SK-N-SH treated with all-trans-retinoic acid at 6 μM for 48 hours (cell line): ENCODE results near the gene FSTL3.

ENCODE experiments used
- ATAC-seq: fragments of 200-7000 bp; cut with Tn5 transposase; 3 replicates; pipeline ENCODE4 v1.9.1; 2020; ENCODE audit warnings: mild to moderate bottlenecking, moderate library complexity
- ARNTL ChIP-seq: fragments of 450-650 bp; formaldehyde crosslinking; IDR thresholded peaks from 2 replicates; pipeline ENCODE4 v1.5.0; 2020; ENCODE audit warnings: low read depth, mild to moderate bottlenecking, moderate library complexity, borderline replicate concordance
- BACH2 ChIP-seq: fragments of 250-450 bp; sonication (Bioruptor Pico); IDR thresholded peaks from 2 replicates; pipeline ENCODE4 v1.9.0; 2021; ENCODE audit warnings: mild to moderate bottlenecking, borderline replicate concordance
- GLIS3 ChIP-seq: fragments of 250-450 bp; sonication (Bioruptor Pico); IDR thresholded peaks from 2 replicates; pipeline ENCODE4 v1.5.0; 2020; ENCODE audit warnings: mild to moderate bottlenecking, moderate library complexity
- ISL1 ChIP-seq: fragments of 250-450 bp; sonication (Bioruptor Pico); IDR thresholded peaks from 2 replicates; pipeline ENCODE4 v2.1.2; 2022; ENCODE audit warnings: mild to moderate bottlenecking, moderate library complexity
- OSR1 ChIP-seq: fragments of 250-450 bp; sonication (Bioruptor Pico); IDR thresholded peaks from 2 replicates; pipeline ENCODE4 v1.8.0; 2022; ENCODE audit warnings: moderate library complexity, mild to moderate bottlenecking, inconsistent platforms
- PPARA ChIP-seq: fragments of 250-450 bp; sonication (Bioruptor Pico); IDR thresholded peaks from 2 replicates; pipeline ENCODE4 v1.5.0; 2020; ENCODE audit warnings: mild to moderate bottlenecking, borderline replicate concordance
- RARB ChIP-seq: fragments of 250-450 bp; sonication (Bioruptor Pico); IDR thresholded peaks from 2 replicates; pipeline ENCODE4 v1.8.0; 2021; ENCODE audit warnings: mild to moderate bottlenecking, moderate library complexity
- SNAI2 ChIP-seq: fragments of 250-450 bp; sonication (Bioruptor Pico); IDR thresholded peaks from 2 replicates; pipeline ENCODE4 v1.5.0; 2020; ENCODE audit warnings: mild to moderate bottlenecking, moderate library complexity
- ZNF8 ChIP-seq: fragments of 450-650 bp; formaldehyde crosslinking; IDR thresholded peaks from 2 replicates; pipeline ENCODE4 v1.5.0; 2020; ENCODE audit warnings: mild to moderate bottlenecking, moderate library complexity
- TF ChIP-seq, protein P1 (sequence below): fragments of 250-450 bp; sonication (Bioruptor Pico); IDR thresholded peaks from 2 replicates; pipeline ENCODE4 v1.5.1; 2021; ENCODE audit warnings: mild to moderate bottlenecking, moderate library complexity
- TF ChIP-seq, protein P2 (sequence below): fragments of 250-450 bp; sonication (Bioruptor Pico); IDR thresholded peaks from 2 replicates; pipeline ENCODE4 v1.8.0; 2021; ENCODE audit warnings: low read depth, mild to moderate bottlenecking, moderate library complexity, borderline replicate concordance
- TF ChIP-seq, protein P3 (sequence below): fragments of 250-450 bp; sonication (Bioruptor Pico); IDR thresholded peaks from 2 replicates; pipeline ENCODE4 v1.5.0; 2020; ENCODE audit warnings: mild to moderate bottlenecking, moderate library complexity
- TF ChIP-seq, protein P4 (sequence below): fragments of 250-450 bp; sonication (Bioruptor Pico); IDR thresholded peaks from 2 replicates; pipeline ENCODE4 v1.8.0; 2020; ENCODE audit warnings: mild to moderate bottlenecking, moderate library complexity, borderline replicate concordance
- TF ChIP-seq, protein P5 (sequence below): fragments of 250-450 bp; sonication (Bioruptor Pico); IDR thresholded peaks from 2 replicates; pipeline ENCODE4 v1.5.1; 2020; ENCODE audit warnings: low read depth, mild to moderate bottlenecking, moderate library complexity

Gene FSTL3

DNA sequence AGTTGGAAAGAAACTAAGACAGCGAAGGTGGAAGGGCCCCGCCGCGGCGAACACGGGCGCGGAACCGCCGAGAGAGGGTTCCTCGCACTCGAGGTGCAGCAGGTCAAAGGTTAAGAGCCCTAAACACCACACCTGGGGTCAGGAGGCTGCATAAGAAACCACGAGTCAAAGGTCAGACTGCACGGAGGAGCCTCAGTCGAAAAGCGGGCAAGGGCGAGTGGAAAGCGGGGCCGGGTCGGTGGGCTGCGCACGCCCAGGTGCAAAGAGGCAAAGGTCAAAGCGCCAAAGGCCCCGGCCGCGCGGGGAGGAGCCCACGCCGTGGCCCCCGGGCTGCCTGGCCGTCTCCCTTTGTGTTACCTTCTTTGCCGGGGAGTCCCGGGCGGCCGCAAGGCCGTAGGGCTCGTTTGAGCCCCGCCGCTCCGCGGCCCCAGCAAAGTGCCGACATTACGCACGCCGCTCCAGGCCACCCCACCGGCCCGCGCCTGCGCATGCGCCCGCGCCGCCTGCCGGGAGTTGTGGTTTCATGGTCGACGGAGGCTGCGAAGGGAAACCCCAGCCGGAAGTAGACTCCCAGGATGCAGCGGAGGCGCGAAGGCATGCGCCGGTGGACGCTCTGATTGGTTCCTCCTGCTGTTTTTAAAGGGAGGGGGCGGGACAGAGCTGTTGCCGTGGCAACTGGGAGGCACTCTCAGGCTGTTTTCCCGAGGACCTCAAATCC is 43.0 kb upstream of the FSTL3 start, which contains the start of gene POLRMT:
Gene POLRMT, minus strand, starts transcription at position 470 of the 718 bp plus-strand sequence. Its CDS starts 25 bp downstream, at position 445.
- peak; percentile 91 for ATAC-seq
- TF ChIP-seq GLIS3 (CRISPR knock-in tag) (no peak), ARNTL (no peak), ZNF8 (CRISPR knock-in tag) (no peak), ISL1 (no peak), PPARA (CRISPR knock-in tag) (no peak), SNAI2 (no peak)
- TF ChIP-seq, protein P1, sequence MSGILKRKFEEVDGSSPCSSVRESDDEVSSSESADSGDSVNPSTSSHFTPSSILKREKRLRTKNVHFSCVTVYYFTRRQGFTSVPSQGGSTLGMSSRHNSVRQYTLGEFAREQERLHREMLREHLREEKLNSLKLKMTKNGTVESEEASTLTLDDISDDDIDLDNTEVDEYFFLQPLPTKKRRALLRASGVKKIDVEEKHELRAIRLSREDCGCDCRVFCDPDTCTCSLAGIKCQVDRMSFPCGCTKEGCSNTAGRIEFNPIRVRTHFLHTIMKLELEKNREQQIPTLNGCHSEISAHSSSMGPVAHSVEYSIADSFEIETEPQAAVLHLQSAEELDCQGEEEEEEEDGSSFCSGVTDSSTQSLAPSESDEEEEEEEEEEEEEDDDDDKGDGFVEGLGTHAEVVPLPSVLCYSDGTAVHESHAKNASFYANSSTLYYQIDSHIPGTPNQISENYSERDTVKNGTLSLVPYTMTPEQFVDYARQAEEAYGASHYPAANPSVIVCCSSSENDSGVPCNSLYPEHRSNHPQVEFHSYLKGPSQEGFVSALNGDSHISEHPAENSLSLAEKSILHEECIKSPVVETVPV (CRISPR knock-in tag), result no peak
- TF ChIP-seq, protein P2, sequence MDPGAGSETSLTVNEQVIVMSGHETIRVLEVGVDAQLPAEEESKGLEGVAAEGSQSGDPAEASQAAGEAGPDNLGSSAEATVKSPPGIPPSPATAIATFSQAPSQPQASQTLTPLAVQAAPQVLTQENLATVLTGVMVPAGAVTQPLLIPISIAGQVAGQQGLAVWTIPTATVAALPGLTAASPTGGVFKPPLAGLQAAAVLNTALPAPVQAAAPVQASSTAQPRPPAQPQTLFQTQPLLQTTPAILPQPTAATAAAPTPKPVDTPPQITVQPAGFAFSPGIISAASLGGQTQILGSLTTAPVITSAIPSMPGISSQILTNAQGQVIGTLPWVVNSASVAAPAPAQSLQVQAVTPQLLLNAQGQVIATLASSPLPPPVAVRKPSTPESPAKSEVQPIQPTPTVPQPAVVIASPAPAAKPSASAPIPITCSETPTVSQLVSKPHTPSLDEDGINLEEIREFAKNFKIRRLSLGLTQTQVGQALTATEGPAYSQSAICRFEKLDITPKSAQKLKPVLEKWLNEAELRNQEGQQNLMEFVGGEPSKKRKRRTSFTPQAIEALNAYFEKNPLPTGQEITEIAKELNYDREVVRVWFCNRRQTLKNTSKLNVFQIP (CRISPR knock-in tag), result no peak
- TF ChIP-seq, all 23 proteins: peak for 0

DNA sequence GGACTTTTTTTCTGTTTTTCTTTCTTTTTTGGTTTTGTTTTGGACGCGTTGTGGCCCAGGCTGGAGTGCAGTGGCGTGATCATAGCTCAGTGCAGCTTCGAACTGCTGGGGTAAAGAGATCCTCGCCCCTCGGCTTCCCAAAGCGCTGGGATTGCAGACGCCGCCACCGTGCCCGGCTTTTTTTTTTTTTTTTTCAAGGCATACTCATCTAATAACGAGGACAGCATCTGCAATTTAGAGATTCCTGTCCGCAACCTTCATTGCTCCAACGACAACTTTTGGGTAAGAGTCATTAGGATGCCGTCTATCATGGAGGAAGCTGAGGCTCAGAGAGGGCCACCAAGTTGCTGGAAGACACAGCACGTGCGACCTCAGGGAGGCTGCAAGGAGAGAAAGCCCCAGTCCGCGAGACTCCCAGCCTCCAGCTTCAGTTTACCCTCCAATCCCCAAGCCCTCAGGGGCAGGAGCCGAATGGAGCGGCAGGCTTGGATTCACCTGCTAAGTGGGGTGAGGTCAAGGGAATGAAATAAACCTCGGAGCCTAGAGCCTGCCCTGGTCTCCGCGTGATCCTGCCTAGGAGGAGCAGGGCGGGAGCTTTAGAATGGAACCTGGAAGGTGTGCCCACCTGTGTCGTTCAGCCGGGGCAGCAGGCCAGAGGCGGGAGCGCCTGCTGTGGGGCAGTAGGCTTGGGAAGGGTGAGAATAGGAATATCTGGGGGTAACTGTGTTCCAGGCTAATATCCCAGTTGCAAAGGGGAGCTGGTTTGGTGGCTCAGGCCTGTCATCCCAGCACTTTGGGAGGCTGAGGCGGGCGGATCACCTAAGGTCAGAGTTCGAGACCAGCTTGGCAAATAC is 42.2 kb upstream of the FSTL3 start:
- TF ChIP-seq ARNTL, result no peak
- TF ChIP-seq, protein P1 (CRISPR knock-in tag), result no peak
- peak; percentile 14 for ATAC-seq

DNA sequence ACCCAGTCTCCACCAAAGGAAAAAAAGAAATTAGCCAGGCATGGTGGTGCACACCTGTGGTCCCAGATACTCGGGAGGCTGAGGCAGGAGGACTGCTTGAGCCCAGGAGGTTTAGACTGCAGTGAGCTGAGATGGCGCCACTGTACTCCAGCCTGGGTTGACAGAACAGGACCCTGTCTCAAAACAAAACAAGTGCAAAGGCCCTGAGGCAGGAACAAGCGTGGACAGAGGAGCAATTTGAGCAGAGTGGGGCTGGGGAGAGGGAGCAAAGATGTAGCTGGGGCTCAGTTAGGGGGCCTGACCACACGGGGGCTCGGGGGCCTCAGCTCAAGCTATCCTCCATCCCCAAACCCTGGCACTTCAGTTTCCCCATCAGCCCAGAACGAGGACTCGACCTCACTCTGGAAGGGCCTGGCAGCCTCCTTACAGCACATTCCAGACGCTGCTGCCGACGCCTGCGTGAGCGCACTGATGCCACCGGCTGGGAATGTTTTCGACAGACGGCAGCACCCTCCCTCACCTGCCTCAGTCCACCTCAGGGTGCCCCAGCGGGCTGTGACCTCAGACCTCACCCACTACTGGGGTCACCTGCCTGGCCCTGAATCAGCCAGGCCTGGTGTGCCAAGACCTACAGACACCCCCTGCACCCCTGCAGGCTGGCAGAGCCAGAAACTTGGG is 41.1 kb upstream of the FSTL3 start:
- ATAC-seq, result no peak
- no peak for TF ChIP-seq ZNF8 (CRISPR knock-in tag)
- TF ChIP-seq, protein P1 (CRISPR knock-in tag), result no peak
- TF ChIP-seq, protein P3, sequence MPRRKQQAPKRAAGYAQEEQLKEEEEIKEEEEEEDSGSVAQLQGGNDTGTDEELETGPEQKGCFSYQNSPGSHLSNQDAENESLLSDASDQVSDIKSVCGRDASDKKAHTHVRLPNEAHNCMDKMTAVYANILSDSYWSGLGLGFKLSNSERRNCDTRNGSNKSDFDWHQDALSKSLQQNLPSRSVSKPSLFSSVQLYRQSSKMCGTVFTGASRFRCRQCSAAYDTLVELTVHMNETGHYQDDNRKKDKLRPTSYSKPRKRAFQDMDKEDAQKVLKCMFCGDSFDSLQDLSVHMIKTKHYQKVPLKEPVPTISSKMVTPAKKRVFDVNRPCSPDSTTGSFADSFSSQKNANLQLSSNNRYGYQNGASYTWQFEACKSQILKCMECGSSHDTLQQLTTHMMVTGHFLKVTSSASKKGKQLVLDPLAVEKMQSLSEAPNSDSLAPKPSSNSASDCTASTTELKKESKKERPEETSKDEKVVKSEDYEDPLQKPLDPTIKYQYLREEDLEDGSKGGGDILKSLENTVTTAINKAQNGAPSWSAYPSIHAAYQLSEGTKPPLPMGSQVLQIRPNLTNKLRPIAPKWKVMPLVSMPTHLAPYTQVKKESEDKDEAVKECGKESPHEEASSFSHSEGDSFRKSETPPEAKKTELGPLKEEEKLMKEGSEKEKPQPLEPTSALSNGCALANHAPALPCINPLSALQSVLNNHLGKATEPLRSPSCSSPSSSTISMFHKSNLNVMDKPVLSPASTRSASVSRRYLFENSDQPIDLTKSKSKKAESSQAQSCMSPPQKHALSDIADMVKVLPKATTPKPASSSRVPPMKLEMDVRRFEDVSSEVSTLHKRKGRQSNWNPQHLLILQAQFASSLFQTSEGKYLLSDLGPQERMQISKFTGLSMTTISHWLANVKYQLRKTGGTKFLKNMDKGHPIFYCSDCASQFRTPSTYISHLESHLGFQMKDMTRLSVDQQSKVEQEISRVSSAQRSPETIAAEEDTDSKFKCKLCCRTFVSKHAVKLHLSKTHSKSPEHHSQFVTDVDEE (CRISPR knock-in tag), result no peak

DNA sequence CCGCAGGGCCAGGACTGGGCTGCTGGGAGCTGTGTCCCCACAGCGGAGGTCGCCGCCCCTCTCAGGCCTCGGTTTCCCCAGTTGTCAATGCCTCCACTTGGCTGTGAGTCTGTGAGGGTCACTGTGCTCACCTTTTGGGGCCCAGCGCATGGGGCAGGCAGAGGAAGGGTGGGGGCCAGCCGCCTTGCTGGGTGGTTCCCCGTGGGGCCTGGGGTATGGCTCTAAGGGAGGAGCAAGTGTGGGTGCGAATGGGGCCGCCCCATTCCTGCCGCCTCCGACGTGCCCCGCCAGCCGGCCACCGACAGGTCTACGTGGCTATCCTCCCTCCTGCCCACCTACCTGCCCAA is 37.3 kb upstream of the FSTL3 start:
- ATAC-seq, result no peak
- TF ChIP-seq, protein P4, sequence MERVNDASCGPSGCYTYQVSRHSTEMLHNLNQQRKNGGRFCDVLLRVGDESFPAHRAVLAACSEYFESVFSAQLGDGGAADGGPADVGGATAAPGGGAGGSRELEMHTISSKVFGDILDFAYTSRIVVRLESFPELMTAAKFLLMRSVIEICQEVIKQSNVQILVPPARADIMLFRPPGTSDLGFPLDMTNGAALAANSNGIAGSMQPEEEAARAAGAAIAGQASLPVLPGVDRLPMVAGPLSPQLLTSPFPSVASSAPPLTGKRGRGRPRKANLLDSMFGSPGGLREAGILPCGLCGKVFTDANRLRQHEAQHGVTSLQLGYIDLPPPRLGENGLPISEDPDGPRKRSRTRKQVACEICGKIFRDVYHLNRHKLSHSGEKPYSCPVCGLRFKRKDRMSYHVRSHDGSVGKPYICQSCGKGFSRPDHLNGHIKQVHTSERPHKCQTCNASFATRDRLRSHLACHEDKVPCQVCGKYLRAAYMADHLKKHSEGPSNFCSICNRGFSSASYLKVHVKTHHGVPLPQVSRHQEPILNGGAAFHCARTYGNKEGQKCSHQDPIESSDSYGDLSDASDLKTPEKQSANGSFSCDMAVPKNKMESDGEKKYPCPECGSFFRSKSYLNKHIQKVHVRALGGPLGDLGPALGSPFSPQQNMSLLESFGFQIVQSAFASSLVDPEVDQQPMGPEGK (CRISPR knock-in tag), result no peak
- TF ChIP-seq SNAI2 (no peak), RARB (CRISPR knock-in tag) (no peak), BACH2 (CRISPR knock-in tag) (no peak), OSR1 (no peak)
- TF ChIP-seq, protein P5, sequence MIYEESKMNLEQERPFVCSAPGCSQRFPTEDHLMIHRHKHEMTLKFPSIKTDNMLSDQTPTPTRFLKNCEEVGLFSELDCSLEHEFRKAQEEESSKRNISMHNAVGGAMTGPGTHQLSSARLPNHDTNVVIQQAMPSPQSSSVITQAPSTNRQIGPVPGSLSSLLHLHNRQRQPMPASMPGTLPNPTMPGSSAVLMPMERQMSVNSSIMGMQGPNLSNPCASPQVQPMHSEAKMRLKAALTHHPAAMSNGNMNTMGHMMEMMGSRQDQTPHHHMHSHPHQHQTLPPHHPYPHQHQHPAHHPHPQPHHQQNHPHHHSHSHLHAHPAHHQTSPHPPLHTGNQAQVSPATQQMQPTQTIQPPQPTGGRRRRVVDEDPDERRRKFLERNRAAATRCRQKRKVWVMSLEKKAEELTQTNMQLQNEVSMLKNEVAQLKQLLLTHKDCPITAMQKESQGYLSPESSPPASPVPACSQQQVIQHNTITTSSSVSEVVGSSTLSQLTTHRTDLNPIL (CRISPR knock-in tag), result no peak
- TF ChIP-seq, protein P2 (CRISPR knock-in tag), result no peak
